SK-N-MC (cell line): ENCODE results near the gene WFDC2.

ENCODE experiments used
- EZH2 ChIP-seq: fragments of 200-600 bp; sonication (generic); IDR thresholded peaks from one replicate; pipeline ENCODE4 v1.6.1; 2017; ENCODE audit warnings: antibody characterized with exemption
- FOXP2 ChIP-seq: optimal IDR thresholded peaks from 2 replicates; pipeline ENCODE3; 2011; ENCODE audit warnings: mild to moderate bottlenecking, moderate library complexity; ENCODE audit not compliant: insufficient read depth; ENCODE audit errors: extremely low read length, control extremely low read depth
- POLR2AphosphoS5 ChIP-seq: IDR thresholded peaks from 2 replicates; pipeline ENCODE4 v1.6.1; 2012; ENCODE audit warnings: mild to moderate bottlenecking, low read depth, low read length, borderline replicate concordance

- TF ChIP-seq EZH2 (no peak), FOXP2 (no peak), POLR2AphosphoS5 (no peak)
Measured at GRCh38 chr20:45503403-45503802, 33.9 kb downstream of the WFDC2 start.
